KOPT-K1 (cell line): ENCODE measurements around the gene SPATA31C1.
"Not testable (repeated sequence)": the region's sequence is repeated elsewhere in the genome, so short reads cannot be mapped to it uniquely, and the experiment has no call there.

Experiments
- H3K27ac ChIP-seq: fragments of 200-600 bp; sonication (generic); 2 replicates; pipeline ENCODE4 v1.5.1; 2016; ENCODE audit warnings: antibody characterized with exemption, mild to moderate bottlenecking, low read depth, low read length; ENCODE audit not compliant: poor library complexity, severe bottlenecking
- H3K36me3 ChIP-seq: fragments of 200-600 bp; sonication (generic); 2 replicates; pipeline ENCODE4 v1.5.1; 2017; ENCODE audit warnings: antibody characterized with exemption, mild to moderate bottlenecking, low read length, moderate library complexity; ENCODE audit not compliant: insufficient read depth
- H3K9me3 ChIP-seq: fragments of 200-600 bp; sonication (generic); 2 replicates; pipeline ENCODE4 v1.5.1; 2017; ENCODE audit warnings: antibody characterized with exemption, low read length, mild to moderate bottlenecking; ENCODE audit not compliant: insufficient read depth, poor library complexity, severe bottlenecking

Gene SPATA31C1

DNA sequence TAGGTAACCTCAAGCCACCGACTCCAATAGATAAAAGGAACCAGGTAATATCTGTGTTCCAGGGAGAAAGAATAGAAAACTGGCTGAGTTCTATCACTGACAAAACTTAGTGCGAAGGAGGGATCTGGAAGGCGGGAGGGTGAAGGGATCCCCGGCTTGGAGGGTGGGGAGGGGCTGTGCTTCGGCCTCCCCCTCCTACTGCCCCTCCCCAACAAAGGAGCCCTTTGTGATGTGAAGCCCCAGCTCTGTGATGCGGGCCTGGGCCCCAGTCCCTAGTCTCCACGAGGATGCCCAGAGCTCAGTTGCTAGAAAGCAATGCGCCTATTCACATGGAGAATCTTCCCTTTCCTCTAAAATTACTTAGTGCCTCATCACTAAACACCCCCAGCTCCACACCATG lies at the start of gene SPATA31C1:
SPATA31C1 (plus strand) TSS at position 301 of the 400 bp plus-strand sequence.
- not testable (repeated sequence) for H3K36me3 ChIP-seq, H3K27ac ChIP-seq, H3K9me3 ChIP-seq

DNA sequence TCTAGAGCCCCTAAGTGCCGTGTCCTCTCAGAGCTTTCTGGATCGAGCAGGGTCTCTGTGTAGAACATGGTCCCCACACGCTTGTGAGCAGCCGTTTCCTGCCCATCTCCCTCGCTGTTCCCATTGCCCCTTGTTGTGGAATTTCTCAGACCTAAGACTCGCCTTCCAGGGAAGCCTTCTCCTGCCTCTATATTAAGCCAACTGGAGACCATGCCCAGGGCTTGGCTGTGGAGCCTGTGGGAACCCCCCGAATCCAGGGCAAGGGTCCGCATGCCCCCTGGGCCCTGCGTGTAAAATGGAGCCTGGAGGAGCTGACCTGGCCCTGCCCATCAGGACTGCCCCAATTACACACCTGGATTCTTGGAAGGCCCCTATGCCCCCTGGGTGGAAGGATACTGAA lies 49.6 kb upstream of the SPATA31C1 start:
- H3K9me3 ChIP-seq: no peaks in the 10 kb centered on the region
- no peak overlapping the region for H3K27ac ChIP-seq
- H3K36me3 ChIP-seq: no peaks in the 10 kb centered on the region

DNA sequence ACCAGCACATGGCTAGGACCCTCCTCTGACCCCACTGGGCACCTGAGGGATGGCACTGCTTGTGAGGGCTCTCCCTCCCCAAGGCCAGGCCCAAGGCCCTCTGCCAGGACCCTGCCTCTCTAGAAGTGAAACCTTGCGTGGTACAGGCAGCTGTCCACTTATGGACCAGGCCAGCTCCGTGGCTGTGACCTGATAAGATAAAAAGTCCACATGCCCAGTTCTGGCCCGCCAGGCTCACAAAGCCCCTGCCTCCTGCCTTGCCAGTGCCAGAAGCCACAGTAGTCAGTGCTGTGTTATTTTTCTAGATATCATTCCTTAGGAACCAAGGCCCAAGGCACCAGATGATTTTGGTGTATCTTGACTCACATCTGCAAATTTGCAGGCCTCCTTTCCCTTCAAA lies 49.1 kb upstream of the SPATA31C1 start:
- no peaks in the 10 kb centered on the region for H3K9me3 ChIP-seq
- H3K27ac ChIP-seq: no peak overlapping the region
- no peaks in the 10 kb centered on the region for H3K36me3 ChIP-seq

DNA sequence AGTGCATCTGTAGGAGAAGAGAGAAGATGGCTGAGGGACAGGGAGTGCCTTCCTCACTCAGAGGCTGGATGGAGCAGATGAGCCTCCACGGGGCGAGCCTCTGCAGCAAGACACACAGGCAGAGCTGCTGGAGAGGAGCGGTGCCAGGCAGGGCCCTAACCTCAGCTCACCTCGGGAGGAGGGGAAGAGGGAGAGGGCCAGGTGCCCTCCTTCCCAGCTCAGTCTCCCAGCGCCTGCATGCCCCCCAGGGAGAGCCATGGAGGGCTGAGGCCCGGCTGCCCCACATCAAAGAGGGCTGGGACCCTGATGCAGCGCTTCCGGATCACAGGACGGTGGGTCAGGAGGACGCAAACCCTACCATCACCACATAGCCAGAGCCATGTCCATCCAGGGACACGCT lies 48.7 kb upstream of the SPATA31C1 start:
- H3K27ac ChIP-seq: no peak overlapping the region

DNA sequence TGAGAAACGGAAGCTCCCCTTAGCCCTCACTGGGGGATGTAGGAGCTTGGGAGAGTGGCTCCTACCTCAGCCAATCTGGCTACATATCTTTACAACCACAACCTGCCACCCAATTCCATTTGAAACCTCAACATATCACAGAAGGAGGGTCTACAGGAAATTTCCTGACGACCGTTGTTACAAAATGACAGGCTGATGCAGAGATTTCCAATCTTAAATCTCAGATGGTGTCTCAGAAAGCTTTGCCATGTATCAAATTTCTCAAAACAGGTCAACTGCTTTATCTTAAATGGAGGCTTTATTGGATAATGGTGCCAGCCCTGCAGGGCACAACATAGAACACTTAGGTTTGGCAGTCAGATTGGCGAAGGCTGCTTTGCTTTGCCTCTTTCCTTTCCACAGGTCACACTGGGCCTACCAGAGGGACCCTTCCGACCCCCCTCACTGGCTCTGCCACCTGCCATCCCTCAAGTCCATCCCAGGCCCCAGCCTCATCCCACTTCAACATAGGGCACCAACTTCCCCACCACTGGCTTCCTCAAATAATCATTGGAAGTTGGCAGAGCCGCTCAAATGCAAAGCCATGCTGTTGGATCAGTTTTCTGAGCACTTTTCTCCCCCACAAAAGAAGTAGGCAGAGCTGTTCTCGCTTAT lies 46.2 kb upstream of the SPATA31C1 start:
- H3K36me3 ChIP-seq: no peaks in the 10 kb centered on the region
- no peak overlapping the region for H3K27ac ChIP-seq
- no peaks in the 10 kb centered on the region for H3K9me3 ChIP-seq

More for the DNA sequence above, 48.7 kb upstream of the SPATA31C1 start:
- Histone ChIP-seq H3K9me3 (no peaks in the 10 kb centered on the region), H3K36me3 (no peaks in the 10 kb centered on the region)

DNA sequence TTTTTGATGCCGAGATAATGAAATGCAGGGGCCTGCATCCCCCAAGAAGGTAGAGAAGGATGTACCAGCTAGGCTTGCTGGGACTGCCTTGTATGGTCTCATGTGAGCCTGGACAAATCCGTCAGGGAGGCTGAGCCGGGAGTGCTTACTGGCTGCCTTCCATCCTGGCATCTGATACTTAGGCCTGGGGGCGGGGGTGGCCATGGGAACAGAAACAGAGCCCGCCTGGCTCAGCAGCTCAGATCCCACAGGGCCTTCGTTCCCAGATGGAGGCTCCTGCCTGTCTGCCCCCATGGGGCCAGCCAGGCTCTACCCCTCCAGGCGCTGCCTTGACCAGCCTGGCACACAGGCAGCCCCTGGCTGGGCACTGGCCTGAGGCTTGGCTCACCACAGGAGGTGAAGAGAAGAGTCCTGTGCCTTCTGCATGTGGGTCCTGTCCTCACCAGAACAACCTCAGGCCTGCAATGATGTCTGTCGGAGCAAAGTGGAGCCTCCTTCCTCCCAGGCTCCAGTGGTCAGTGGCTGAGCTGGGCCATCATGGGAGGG lies 45.6 kb upstream of the SPATA31C1 start:
- Histone ChIP-seq H3K9me3 (no peaks in the 10 kb centered on the region), H3K36me3 (no peaks in the 10 kb centered on the region), H3K27ac (no peak overlapping the region)

DNA sequence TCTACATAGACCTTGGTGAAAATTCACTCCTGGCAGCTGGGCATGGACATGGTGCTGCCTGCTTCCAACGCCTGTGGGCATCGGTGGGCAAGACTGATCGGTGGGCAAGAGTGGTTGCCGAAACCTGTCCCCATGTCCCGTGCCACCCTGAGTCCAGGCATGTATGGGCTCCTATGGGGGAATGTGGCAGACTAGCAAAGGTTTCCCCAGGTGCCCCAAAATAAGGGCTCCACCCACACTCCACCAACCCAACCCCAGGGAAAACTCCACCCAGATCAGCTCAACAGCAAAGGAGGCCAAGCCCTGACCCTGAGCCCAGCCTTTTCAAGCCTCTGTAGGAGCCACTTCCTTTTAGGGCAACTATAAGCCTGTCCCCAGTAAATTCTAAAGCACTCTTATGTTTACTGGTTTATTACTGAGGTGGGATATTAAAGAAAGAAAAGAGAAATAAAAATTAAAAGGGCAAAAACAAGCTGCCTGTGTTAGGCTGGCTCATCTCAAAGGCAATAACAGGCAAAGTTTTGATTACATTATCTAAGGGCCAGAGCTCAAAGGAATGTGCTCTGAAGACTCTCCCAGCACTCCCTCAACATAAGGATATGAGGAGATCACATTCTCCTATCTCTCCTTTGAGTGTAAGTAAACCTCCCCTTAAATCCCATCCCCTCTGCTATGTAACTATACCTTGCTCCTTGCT lies 44.0 kb upstream of the SPATA31C1 start:
- Histone ChIP-seq H3K27ac (no peak overlapping the region), H3K36me3 (no peaks in the 10 kb centered on the region), H3K9me3 (no peaks in the 10 kb centered on the region)

DNA sequence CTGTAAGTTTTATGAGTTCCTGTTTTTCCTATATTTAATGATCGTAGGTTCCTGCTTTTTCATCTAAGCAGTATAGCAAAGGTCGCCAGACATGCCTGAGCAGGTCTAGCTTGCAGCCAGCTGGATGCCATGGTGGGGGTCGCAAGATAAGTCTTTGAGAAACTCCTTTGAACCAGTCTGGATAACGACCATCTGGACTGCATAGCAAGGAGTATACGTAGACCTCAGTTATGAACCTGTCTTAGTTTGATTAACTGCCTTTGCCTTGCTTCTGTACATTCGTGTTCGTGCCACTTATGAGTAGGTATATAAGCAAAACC lies 43.5 kb upstream of the SPATA31C1 start:
- H3K27ac ChIP-seq: no peak overlapping the region
- no peaks in the 10 kb centered on the region for H3K9me3 ChIP-seq
- no peaks in the 10 kb centered on the region for H3K36me3 ChIP-seq

DNA sequence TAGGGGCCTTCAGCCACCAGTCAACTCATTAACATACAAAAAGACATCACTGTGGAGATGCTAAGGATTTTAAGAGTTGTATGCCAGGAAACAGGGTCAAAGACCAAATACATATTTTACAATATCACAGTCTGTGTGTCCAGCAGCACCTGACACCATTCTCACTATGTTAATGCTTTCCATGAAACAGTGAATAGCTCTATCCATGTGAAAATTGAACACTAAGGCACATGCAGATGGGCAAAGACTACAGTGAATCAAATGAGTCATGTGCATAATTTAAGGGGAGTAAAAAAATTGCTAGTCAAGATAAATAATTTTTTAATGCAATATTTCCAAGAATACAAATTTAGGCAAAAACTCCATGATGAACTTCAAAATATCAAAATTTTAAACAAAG lies 42.7 kb upstream of the SPATA31C1 start:
- Histone ChIP-seq H3K27ac (no peak overlapping the region), H3K36me3 (no peaks in the 10 kb centered on the region), H3K9me3 (no peaks in the 10 kb centered on the region)

DNA sequence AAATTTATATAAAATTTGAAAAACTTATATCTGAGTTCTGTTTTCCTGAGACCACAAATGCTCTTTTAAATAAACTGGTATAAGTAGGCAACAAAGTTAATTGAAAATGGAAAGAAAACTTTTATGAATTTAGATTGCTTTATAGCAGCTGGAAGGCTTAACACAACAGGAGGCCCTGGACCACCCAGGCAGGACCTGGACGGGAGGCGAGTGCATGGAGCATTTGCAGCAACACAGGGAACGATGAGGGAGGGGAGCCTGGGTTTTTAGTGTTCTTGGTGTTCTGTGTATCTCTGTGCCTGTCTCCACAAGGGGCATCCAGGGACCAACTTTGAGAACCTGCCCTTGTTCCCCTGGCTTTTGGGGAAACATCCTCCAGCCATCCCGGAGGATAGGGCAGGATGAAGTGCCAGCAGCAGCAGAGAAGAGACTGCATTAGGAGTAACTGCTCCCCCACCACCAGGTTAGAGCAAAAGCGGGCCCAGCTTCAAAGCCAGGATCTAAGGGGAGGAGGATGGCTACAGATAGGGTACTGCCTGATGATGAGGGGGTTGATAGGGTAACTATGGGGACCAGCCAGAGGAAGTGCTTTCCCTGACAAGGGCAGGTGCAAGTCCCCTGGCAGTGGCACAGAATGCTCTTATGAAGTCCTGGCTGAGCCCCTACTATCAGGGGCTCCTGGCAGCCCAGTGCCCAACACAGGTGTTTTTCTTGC lies 41.8 kb upstream of the SPATA31C1 start:
- Histone ChIP-seq H3K9me3 (no peaks in the 10 kb centered on the region), H3K36me3 (no peaks in the 10 kb centered on the region), H3K27ac (no peak overlapping the region)

DNA sequence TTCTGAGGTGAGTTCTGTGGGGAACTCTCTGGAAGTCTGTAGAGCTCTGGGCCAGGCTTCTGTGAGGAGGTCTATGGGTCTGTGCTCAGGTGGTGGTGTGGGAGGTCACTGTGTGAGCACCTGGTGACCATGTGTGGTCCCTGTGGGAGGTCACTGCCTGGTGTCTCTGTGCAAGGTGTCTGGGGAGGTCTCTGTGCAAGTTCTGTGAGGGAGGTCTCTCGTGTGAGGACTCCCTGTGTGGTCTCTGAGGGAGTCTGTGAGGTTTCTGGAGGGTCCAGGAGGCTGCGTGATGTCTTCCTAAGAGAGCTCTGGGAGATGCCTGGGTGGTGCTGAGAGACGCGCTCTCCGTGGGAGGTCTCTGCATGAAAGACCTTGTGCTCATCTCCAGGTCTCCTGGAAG lies 41.1 kb upstream of the SPATA31C1 start:
- no peak overlapping the region for H3K27ac ChIP-seq
- no peaks in the 10 kb centered on the region for H3K9me3 ChIP-seq
- H3K36me3 ChIP-seq: no peaks in the 10 kb centered on the region

DNA sequence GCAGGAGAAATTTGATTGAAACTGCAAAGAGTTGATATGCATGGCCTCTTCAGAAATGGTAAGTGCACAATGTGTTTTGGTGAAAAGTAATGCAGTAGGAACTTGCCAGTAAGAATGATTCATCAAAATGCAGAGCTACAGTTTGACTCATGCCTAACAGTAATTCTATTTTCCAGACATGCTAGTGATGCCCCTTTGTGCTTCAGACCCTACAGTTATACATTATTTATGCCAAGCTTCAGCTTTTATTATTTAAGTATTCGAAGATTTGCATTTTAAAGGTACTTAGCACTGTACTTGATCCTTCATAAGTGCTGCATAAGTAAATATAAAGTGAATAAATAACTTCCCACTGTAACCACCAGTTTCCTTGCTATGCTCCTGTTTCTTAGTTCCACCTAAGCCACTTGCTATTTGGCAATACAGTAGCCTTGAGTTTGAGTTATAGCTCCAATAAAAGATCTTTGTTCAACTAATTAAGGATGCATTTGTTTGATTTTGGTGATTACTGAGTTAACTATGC lies 38.7 kb upstream of the SPATA31C1 start:
- H3K9me3 ChIP-seq: no peaks in the 10 kb centered on the region

DNA sequence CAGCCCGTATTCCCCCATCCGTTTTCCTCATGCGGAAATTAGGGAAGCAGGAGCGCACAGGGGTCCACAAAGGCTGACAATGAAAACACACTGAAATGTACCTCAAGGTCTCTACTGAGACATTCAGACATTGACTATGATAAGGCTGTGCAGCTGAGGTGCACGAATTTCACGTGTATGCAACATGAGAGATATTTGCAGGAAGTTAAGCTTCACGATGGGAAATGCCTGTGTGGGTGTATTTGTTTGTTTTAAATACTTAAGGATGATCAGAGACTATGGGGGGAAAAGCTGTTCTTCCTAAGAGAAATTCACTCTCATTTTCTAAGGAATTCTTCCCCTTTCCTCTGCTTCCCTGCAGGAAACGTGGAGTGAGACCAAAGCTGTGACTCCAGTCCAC lies 37.6 kb upstream of the SPATA31C1 start:
- Histone ChIP-seq H3K36me3 (no peaks in the 10 kb centered on the region), H3K9me3 (no peaks in the 10 kb centered on the region), H3K27ac (no peak overlapping the region)

More for the DNA sequence above, 38.7 kb upstream of the SPATA31C1 start:
- Histone ChIP-seq H3K36me3 (no peaks in the 10 kb centered on the region), H3K27ac (no peak overlapping the region)

DNA sequence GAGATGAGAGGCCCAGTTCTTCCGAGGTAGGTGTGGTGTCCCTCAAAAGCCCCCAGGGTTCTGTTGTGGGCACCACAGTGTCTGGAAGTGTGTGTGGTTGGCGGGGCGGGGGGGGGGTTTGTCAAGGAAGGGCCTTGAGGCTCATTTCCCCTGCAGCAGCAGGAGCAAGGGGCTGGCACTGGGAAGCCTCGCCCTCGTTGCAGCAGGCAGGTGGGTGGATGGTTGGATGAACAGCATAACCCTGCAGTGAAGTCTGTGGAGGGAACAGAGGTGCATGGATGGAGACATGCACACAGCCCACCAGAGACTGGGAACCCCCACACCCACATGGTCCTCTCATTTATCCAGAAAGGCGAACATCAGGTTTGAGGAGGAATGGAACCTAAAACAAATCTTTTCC lies 37.1 kb upstream of the SPATA31C1 start:
- Histone ChIP-seq H3K36me3 (no peaks in the 10 kb centered on the region), H3K9me3 (no peaks in the 10 kb centered on the region), H3K27ac (no peak overlapping the region)

DNA sequence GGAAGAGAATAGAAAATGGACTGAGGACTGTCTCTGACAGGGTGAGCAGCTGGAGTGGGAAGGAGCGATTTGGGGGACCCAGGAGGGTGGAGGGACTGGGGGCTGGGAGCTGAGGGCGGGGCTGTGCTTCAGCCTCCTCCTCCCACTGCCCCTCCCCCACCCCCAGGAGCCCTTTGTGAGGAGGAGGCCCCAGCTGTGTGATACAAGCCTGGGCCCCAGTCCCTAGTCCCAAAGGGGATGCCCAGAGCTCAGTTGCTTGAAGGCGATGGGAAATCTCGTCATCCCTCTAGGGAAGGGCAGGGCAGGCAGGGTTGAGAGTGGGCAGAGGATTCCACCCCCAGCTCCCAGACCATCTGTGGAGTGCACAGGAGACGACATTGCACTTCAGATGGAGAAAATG lies 35.1 kb upstream of the SPATA31C1 start, which contains the start of gene SPATA31E1:
SPATA31E1 (plus strand) TSS at position 251 of the 400 bp plus-strand sequence; CDS start at position 266, 15 bp downstream.
- no peaks in the 10 kb centered on the region for H3K36me3 ChIP-seq
- no peak within 1 kb of the TSS for H3K27ac ChIP-seq
- H3K9me3 ChIP-seq: no peaks in the 10 kb centered on the region
